AG04450 (cell line): ENCODE measurements around the gene PRRG3. TPM values are rescaled to one million over a fixed set of nuclear protein-coding genes. Genes with fewer than 3 reads are reported as not detected.
A peak's percentile ranks its signal among the peaks of the same experiment; 100 is the strongest.

ENCODE experiments used
- CTCF ChIA-PET: fragments of 300-600, 350-600 bp; formaldehyde crosslinking; extraction: SDS; loops from one replicate; lab custom pipeline; 2022; ENCODE audit warnings: antibody characterized with exemption, inconsistent platforms; lab: Charles Lee
- POLR2A ChIA-PET: fragments of 350-600 bp; formaldehyde crosslinking; extraction: SDS; loops from one replicate; lab custom pipeline; 2021; ENCODE audit warnings: antibody characterized with exemption, inconsistent platforms; lab: Yijun Ruan, JAX
- DNase-seq: peaks from one replicate; pipeline ENCODE4 v3.0.0-alpha.2; 2011; ENCODE audit warnings: low read depth, low spot score
- H3K27ac ChIP-seq: one replicate; pipeline ENCODE4 v1.5.1; 2012; ENCODE audit warnings: low read depth, low read length, control low read depth
- H3K27me3 ChIP-seq: one replicate; pipeline ENCODE4 v1.6.0; 2012; ENCODE audit warnings: low read length; ENCODE audit not compliant: control insufficient read depth, insufficient read depth
- H3K4me3 ChIP-seq: 2 replicates; pipeline ENCODE4 v1.5.1; 2011; ENCODE audit warnings: mild to moderate bottlenecking, low read depth, low read length, control low read depth
- H3K9me3 ChIP-seq: 2 replicates; pipeline ENCODE4 v1.5.1; 2012; ENCODE audit warnings: low read length; ENCODE audit not compliant: control insufficient read depth, insufficient read depth
- CTCF ChIP-seq: IDR thresholded peaks from 2 replicates; pipeline ENCODE4 v1.5.1; 2011; ENCODE audit warnings: low read depth, low read length, control low read depth, inconsistent platforms
- polyA plus RNA-seq: library from polyadenylated mRNA; depleted of rRNA; stranded (reverse); fragments of >200 nt; gene quantifications from 2 replicates; pipeline ENCODE4 v1.2.3, GENCODE V29; 2011

The PRRG3 gene
- polyA plus RNA-seq, 1 experiment = not detected

GRCh38 chrX:151745651-151746050 lies 50.4 kb downstream of the PRRG3 start:
- no peak overlapping the region for H3K4me3 ChIP-seq
- TF ChIP-seq CTCF = no peak
- POLR2A ChIA-PET = no interaction called here
- no peak overlapping the region for H3K27ac ChIP-seq
- no peaks in the 10 kb centered on the region for H3K9me3 ChIP-seq
- no peak for DNase-seq
- peaks cover 2% of the 10 kb centered on the region for H3K27me3 ChIP-seq
- CTCF ChIA-PET = no interaction called here

- DNase-seq = no peak
- Histone ChIP-seq H3K4me3 (no peak overlapping the region), H3K27me3 (peaks cover 2% of the 10 kb centered on the region), H3K9me3 (no peaks in the 10 kb centered on the region), H3K27ac (no peak overlapping the region)
- TF ChIP-seq CTCF = no peak
- ChIA-PET CTCF (interaction anchor here (3.0 kb wide), 1 partner anchor 888 kb away, joined by 30 read pairs; no protein-coding TSS in a partner anchor), POLR2A (no interaction called here)
Observed at GRCh38 chrX:151746502-151746901, 51.2 kb downstream of the PRRG3 start.

- Histone ChIP-seq H3K9me3 (no peaks in the 10 kb centered on the region), H3K27me3 (peaks cover 2% of the 10 kb centered on the region), H3K4me3 (no peak overlapping the region), H3K27ac (no peak overlapping the region)
- ChIA-PET POLR2A (no interaction called here), CTCF (interaction anchor here (0.6 to 6.4 kb wide), 7 partner anchors 76 to 1175 kb away, joined by 3 to 157 read pairs (median 4); no protein-coding TSS in a partner anchor)
- DNase-seq = no peak
- no peak for TF ChIP-seq CTCF
Observed at GRCh38 chrX:151750511-151750910, 55.3 kb downstream of the PRRG3 start.

GRCh38 chrX:151752847-151753246 lies 57.6 kb downstream of the PRRG3 start:
- H3K9me3 ChIP-seq = no peaks in the 10 kb centered on the region
- ChIA-PET POLR2A (no interaction called here), CTCF (interaction anchor here (0.6 to 6.4 kb wide), 8 partner anchors 10 to 1814 kb away, joined by 3 to 157 read pairs (median 4); no protein-coding TSS in a partner anchor)
- H3K27me3 ChIP-seq = no peaks in the 10 kb centered on the region
- H3K27ac ChIP-seq = no peak overlapping the region
- TF ChIP-seq CTCF = no peak
- H3K4me3 ChIP-seq = no peak overlapping the region
- no peak for DNase-seq

GRCh38 chrX:151753313-151754046 lies 58.2 kb downstream of the PRRG3 start:
- CTCF ChIA-PET = interaction anchor here (0.5 to 6.4 kb wide), 8 partner anchors 10 to 1172 kb away, joined by 3 to 157 read pairs (median 4); no protein-coding TSS in a partner anchor
- Histone ChIP-seq H3K9me3 (no peaks in the 10 kb centered on the region), H3K27me3 (no peaks in the 10 kb centered on the region), H3K4me3 (no peak overlapping the region), H3K27ac (no peak overlapping the region)
- DNase-seq = peak; percentile 1
- POLR2A ChIA-PET = no interaction called here
- TF ChIP-seq CTCF = peak; percentile 58
